NCI-H446 treated with DMSO at 0.1 percent for 48 hours (cell line): Measurements from ENCODE around the gene ADAMTS15.
"Not testable (repeated sequence)": the region's sequence is repeated elsewhere in the genome, so short reads cannot be mapped to it uniquely, and the experiment has no call there.

Experiments
- DNase-seq: peaks from one replicate; lab custom pipeline; 2025; lab: John Stamatoyannopoulos, UW

The ADAMTS15 gene

DNA sequence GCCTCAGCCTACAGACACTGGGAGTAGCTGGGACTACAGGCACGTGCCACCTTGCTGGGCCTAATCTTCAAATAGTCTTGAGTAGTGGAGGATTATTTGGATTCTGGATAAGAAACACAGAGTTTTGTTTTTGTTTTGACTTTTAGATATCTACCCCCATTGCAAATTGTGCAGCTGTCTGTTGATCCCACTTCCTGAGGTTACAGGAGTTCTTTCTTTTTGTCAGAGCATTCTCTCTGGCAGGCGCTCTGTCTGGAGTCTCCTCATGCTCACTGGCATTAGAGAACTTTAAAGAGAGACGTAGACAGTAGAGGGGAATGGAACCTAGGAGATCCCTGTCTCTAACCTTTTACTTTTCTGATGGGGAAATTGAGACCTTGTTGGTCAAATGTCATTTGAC, 12.3 kb upstream of the ADAMTS15 start:
- no peak for DNase-seq

DNA sequence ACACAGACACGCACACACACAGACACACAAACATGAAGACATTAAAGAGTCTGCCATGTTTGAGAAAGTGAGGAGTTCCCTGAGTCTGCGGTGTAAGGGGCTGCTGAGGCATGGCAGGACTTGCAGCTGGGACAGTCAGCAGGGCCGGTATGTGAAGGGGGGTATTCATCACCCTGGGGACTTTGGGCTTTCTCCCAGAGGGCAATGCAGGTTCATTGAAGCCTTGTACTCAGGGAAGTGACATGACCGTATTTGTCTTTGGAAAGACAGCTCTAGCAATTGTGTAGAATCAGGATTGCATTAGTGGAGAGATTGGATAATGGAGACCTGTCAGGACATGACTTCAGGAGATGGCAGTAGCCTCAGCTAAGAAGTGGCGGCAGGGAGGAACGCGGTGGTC, 10.6 kb upstream of the ADAMTS15 start:
- DNase-seq, result no peak

DNA sequence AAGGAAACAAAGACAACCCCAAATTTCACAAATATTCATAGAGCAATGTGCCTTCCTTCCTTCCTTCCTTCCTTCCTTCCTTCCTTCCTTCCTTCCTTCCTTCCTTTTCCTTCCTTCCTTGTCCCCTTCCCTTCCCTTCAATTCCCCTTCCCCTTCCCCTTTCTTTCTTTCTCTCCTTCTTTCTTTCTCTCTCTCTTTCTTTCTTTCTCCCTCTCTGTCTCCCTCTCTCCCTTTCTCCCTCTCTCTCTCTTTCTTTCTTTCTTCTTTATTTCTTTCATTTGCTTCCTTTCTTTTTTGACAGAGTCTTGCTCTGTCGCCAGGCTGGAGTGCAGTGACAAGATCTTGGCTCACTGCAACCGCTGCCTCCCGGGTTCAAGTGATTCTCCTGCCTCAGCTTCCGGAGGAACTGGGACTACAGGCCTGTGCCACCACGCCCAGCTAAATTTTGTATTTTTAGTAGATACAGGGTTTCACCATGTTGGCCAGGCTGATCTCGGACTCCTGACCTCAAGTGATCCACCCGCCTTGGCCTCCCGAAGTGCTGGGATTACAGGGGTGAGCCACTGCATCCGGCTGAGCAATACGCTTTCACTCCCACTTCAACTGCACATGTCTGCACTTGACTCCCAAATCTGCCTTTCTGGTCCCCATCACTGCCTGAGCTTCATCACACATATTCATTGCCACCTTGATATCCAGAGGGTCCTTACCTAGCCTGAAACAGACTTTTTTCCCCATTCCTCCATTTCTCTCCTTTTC, 9.9 kb upstream of the ADAMTS15 start:
- DNase-seq, result not testable (repeated sequence)

DNA sequence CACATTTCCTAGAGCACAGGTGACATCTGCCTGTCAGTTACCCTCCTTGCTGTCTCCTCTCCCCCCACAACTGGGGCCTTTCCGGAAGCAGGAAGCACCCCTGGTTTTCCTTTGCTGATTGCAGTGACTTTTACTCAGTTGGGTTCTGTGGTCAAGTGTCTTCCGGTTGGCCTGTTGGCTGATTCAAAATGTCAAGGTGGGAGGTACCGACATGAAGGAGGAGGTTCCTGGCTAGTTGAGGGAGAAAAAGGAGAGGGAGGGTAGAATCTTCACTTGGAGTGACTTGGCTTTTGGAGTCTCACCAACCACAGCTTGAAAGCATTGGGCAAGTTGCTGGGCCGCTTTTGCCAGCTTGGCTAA, 9.3 kb upstream of the ADAMTS15 start:
- DNase-seq, result no peak

DNA sequence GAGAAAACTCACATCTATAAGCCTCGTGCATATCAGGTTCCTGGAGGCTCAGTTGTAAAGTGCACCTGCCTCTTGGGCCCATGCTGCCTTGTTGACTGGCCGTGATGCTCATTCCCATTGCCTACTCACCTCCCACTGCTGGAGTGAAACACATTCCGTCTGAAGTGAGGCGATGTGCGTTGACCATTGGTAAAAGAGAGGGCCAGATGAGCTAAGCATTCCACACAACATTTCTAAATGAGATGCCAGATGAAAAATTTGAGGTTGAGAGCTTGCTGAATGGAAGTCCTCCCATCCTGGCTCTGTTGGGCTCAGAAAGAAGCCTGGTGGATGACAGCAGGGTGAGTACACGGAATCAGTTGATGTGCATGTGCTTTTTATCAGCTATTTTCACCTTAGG, 8.6 kb upstream of the ADAMTS15 start:
- DNase-seq, result no peak

- DNase-seq, result no peak
Observed at GRCh38 chr11:130441719-130442118, 6.7 kb upstream of the ADAMTS15 start.

GRCh38 chr11:130442737-130443136, 5.7 kb upstream of the ADAMTS15 start:
- no peak for DNase-seq

GRCh38 chr11:130445788-130446187, 2.7 kb upstream of the ADAMTS15 start:
- no peak for DNase-seq

DNA sequence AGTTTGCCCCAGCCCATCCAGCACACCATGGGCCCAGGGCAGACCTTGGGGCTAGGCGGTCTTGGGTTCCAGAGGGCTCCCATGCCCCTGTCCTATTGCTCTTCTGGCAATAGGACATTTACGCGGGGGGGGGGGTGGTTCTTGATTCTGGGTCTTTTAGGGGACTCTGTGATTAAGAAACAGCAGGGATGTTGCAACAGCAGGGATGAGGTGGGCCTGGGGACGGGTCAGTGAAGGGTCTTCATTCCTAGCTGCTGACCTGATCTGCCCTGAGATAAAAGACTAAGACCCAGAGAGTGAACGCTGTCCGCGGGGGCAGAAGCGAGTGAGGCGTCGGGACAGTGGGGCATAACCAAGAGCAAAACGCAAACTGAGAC, 418 bp upstream of the ADAMTS15 start:
- no peak for DNase-seq

- DNase-seq, result no peak
Observed at GRCh38 chr11:130449310-130449990, 1.0 kb downstream of the ADAMTS15 start.

DNA sequence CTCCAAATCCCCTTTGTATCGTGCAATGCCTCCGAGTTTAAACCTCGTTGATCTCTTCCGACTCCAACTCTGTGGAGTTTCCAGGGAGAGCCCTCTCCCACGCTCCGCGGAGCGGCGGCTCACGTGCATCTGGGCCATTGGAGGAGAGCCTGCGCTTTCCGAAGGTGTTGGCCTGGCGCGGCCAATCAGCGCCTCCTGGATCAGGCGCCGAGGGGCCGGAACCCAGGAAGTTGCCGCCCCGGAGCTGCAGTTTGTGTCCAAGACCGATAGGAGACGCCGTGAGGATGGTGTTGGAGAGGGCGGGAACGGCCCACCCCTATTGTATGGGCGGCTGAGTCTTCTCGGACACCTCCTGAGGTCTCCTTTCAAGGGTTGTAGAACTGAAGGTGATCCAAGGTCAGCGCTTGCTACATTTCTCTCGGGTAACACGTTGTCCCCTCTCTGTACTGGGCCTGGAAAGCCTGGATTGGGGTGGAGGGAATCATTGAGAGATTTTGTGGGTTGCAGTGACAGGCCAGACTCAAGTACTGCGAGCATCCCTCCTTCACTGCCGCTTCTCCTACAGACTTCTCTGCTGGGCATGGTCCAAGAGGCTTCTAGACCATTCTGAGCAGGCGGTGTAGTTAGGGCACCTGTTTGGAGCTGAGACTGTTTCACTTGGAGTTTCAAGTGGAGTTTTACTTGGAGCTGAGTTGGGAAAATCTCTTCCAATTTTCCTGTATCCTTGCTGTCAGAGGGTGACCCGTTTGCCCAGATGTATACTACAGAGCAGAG, 1.7 kb downstream of the ADAMTS15 start:
- DNase-seq, result no peak

GRCh38 chr11:130451231-130452019, 3.0 kb downstream of the ADAMTS15 start:
- no peak for DNase-seq

DNA sequence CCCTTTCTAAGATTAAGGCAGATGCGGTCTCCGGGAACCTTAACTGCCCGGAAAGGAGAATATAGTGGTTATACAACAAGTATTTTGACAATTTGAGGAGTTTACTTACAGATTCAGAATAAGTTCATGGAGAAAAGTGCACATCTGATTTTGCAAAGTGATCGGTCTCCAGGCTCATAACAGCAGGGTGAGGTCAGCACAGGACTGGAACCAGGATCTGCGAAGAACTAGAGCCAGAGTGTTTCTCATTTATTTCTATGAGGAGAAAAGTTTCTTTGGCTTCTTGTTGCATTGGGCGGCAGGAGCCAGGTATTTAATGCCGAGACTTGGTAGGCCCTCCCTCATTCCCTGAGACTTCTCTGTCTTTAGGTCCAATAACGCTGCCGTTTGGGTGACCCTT, 3.7 kb downstream of the ADAMTS15 start:
- DNase-seq, result no peak

- no peak for DNase-seq
Observed at GRCh38 chr11:130452940-130453339, 4.5 kb downstream of the ADAMTS15 start.

- no peak for DNase-seq
Observed at GRCh38 chr11:130454491-130455252, 6.2 kb downstream of the ADAMTS15 start.

DNA sequence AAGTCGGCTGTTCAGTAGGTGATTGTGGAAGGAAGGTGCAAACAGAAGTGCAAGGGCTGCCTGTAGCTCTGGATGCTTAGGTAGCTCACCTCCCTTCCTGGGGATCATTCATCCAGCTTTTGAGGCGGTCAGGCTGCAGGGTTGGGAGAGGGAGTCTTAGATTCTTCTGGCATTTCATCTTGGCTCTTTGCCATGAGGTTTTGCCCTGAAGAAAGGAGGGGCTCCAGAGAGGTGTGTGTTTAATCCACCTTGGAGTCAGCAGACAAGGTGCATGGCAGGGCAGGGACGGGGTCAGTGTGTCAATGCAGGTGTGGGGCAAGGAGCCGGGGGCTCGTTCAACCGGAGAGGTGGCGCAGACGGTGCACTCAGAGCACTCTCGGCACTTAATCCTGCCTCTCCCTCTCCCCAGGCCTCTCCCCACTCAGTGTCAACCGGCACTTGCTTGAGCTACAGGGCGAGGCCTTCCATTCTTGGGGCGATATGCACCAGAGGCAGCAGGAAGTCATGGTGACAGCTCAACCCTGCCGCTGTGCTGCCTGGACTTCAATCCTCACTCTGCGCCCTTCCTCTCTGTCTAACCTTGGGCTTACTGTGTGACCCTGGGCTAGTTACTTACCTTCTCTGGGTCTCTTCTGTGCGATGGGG, 7.2 kb downstream of the ADAMTS15 start:
- no peak for DNase-seq

DNA sequence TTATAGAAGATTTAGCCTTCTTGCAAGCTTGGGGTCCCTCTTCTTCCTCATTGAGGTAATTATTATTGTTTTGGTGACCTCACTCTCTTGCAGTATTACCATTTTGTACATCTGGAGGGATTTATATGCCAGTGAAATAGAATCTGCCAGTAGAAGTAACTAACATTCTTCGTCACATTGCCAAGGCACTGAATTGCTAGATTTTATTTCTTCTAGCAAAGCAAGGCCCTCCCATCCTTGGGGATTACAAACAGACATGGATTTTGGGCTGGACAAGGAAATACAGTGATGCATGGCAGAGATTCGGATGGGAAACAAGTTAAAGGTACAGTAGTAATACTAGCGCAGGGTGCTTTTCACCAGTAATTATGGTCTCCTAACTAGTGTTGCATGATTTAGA, 7.8 kb downstream of the ADAMTS15 start:
- DNase-seq, result no peak

DNA sequence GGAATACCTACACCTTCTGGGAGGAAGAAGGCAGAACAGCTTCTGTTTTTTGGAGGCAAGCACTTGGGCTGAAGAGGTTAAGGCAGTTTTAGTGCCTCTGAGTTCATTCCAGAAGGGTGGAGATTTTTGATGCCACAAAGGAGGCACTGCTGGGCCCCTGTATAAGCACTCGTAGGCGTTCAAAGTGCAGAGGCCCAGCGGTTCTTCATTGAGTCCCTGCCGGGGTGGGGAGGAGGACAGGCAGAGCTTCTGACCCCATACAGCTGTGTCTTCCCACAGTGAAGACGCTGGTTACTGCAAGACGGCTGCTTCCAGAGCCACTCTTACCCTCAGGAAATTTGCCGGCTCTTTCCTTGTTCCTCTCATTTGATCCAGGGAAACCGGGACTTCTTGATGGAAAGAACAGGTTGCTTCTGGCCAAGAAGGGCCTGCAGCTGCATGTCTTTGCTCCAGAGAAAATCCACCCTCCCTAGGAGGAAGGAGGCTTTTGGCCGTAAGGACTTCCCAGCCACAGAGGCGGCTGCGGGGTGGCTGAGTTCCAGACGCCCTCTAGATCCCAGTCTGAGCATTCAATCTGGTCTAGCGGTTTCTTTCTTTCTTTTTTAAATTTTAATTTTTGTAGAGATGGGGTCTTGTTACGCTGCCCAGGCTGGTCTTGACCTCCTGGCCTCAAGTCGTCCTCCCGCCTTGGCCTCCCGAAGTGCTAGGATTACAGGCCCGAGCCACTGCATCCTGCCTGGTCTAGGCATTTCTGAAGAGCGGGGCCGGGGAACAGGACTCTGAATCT, 9.4 kb downstream of the ADAMTS15 start:
- no peak for DNase-seq

- no peak for DNase-seq
Observed at GRCh38 chr11:130458410-130458729, 9.9 kb downstream of the ADAMTS15 start.

- no peak for DNase-seq
Observed at GRCh38 chr11:130459521-130459920, 11.1 kb downstream of the ADAMTS15 start.
